Small intestine (tissue), 7 donors: Measurements from ENCODE around the gene TRIM68. TPM values are rescaled to one million over a fixed set of nuclear protein-coding genes. Genes with fewer than 3 reads are reported as not detected.

Source experiments
- DNase-seq, 2 donors: peaks; one replicate each; pipeline versions ENCODE4 v3.0.0 to v3.0.0-alpha.2; 2013
- FAIRE-seq: peaks from 2 replicates; lab custom pipeline; 2012; peaks lifted over from hg19 to GRCh38; lab: Jason Lieb, UNC
- H3K27ac ChIP-seq, 3 donors: one replicate each; pipeline ENCODE4 v1.5.1; 2013; ENCODE audit warnings: low read length in 2 of 3, mild to moderate bottlenecking in 2 of 3, control low read depth in 1 of 3, inconsistent platforms in 1 of 3, low read depth in 1 of 3, moderate library complexity in 1 of 3
- H3K27me3 ChIP-seq, 3 donors: one replicate each; pipeline ENCODE4 v1.6.1; 2013; ENCODE audit warnings: low read length in 3 of 3, inconsistent platforms in 1 of 3; ENCODE audit not compliant: control insufficient read depth in 3 of 3, insufficient read depth in 3 of 3
- H3K36me3 ChIP-seq, 3 donors: one replicate each; pipeline ENCODE4 v1.6.1; 2013; ENCODE audit warnings: low read length in 3 of 3, inconsistent platforms in 1 of 3, low read depth in 1 of 3, mild to moderate bottlenecking in 1 of 3, moderate library complexity in 1 of 3; ENCODE audit not compliant: control insufficient read depth in 3 of 3, insufficient read depth in 2 of 3
- H3K4me1 ChIP-seq, 3 donors: one replicate each; pipeline ENCODE4 v1.6.1; 2013; ENCODE audit warnings: low read length in 2 of 3, inconsistent platforms in 1 of 3, low read depth in 1 of 3, mild to moderate bottlenecking in 1 of 3, moderate library complexity in 1 of 3; ENCODE audit not compliant: control insufficient read depth in 3 of 3, insufficient read depth in 2 of 3
- H3K4me3 ChIP-seq, 3 donors: one replicate each; pipeline ENCODE4 v1.5.1; 2013; ENCODE audit warnings: low read length in 3 of 3, control low read depth in 1 of 3, inconsistent platforms in 1 of 3, low read depth in 1 of 3, mild to moderate bottlenecking in 1 of 3, moderate library complexity in 1 of 3
- H3K9me3 ChIP-seq, 2 donors: one replicate each; pipeline ENCODE4 v1.6.1; 2013; ENCODE audit warnings: low read depth in 1 of 2, low read length in 1 of 2; ENCODE audit not compliant: control insufficient read depth in 2 of 2, insufficient read depth in 1 of 2
- WGBS, 3 donors: extraction: QIAGEN DNeasy Blood & Tissue Kit; methylation state at CpG; one replicate each; pipeline ENCODE4 v1.1.7; 2013; 5-methylcytosine and 5-hydroxymethylcytosine counted together
- polyA plus RNA-seq, 4 donors: library from polyadenylated mRNA; stranded (reverse) in 3 of 4; unstranded in 1 of 4; fragments of 200-250 nt in 3 of 4; fragments of 120-200 nt in 1 of 4; gene quantifications; one replicate each; pipeline versions ENCODE4 v1.2.1 to v1.2.3, GENCODE V29; 2013
- donor health status: healthy with polysubstance abuse.
- donor health status: control.
- donor health status: control.
- donor health status: Bipolar disorder and iron deficiency.
- donor health status: healthy.

TRIM68 gene
- polyA plus RNA-seq, 4 donors = 8.4 to 18.5 (median 10.6) TPM

- DNase-seq = no peak
These were observed 48.2 kb downstream of the TRIM68 start for GRCh38 chr11:4559527-4560440.

GRCh38 chr11:4551346-4551979, 56.6 kb downstream of the TRIM68 start:
- no peak overlapping the region for H3K27ac ChIP-seq
- peak; percentile 19 to 29 for DNase-seq
- peaks cover 0 to 5% (median 0%) of the 10 kb centered on the region in 3 donors for H3K27me3 ChIP-seq
- 81 to 82% (median 82%) methylated on average over 8 of the region's 8 CpGs for WGBS, 3 donors
- H3K9me3 ChIP-seq = peaks cover 0 to 29% of the 10 kb centered on the region in 2 donors
- no peak for FAIRE-seq
- peaks cover 0 to 7% (median 0%) of the 10 kb centered on the region in 3 donors for H3K4me1 ChIP-seq
- H3K4me3 ChIP-seq = no peak overlapping the region
- no peaks in the 10 kb centered on the region for H3K36me3 ChIP-seq

More at GRCh38 chr11:4559527-4560440, 48.2 kb downstream of the TRIM68 start:
- H3K4me1 ChIP-seq = peaks cover 0 to 13% (median 0%) of the 10 kb centered on the region in 3 donors
- no peaks in the 10 kb centered on the region for H3K36me3 ChIP-seq
- no peaks in the 10 kb centered on the region for H3K9me3 ChIP-seq
- H3K27me3 ChIP-seq = no peaks in the 10 kb centered on the region
- 45 to 61% (median 59%) methylated on average over 8 of the region's 8 CpGs for WGBS, 3 donors
- FAIRE-seq = no peak
- no peak overlapping the region for H3K27ac ChIP-seq
- H3K4me3 ChIP-seq = no peak overlapping the region

Other genes starting within 250 kb of the TRIM68 start
- not detected for gene OR52B4, start 239.8 kb downstream of the TRIM68 start, polyA plus RNA-seq
- 10 to 100 TPM; 24.1 to 43.6 (median 40.0) TPM for gene TRIM21, start 214.5 kb downstream of the TRIM68 start, polyA plus RNA-seq
- not detected for gene OR52K2, start 158.9 kb downstream of the TRIM68 start, polyA plus RNA-seq
- gene OR52K1, start 125.6 kb downstream of the TRIM68 start, polyA plus RNA-seq = under 1 TPM in 1 of 4 donors, not detected in 3; 0.09 TPM
- not detected for gene OR52M1, start 63.0 kb downstream of the TRIM68 start, polyA plus RNA-seq
- gene OR52I2, start 26.5 kb downstream of the TRIM68 start, polyA plus RNA-seq = under 1 TPM in 1 of 4 donors, not detected in 3; 0.04 TPM
- gene OR52I1, start 14.2 kb downstream of the TRIM68 start, polyA plus RNA-seq = under 1 TPM in 1 of 4 donors, not detected in 3; 0.07 TPM
- not detected for gene OR51D1, start 29.2 kb upstream of the TRIM68 start, polyA plus RNA-seq
- gene OR51E1, start 35.8 kb upstream of the TRIM68 start, polyA plus RNA-seq = 1 to 10 TPM in 2 of 4 donors, not detected in 2; 1.1 to 4.6 TPM
- gene OR51E2, start 89.6 kb upstream of the TRIM68 start, polyA plus RNA-seq = under 1 TPM in 2 of 4 donors, not detected in 2; 0.22 to 0.36 TPM
- under 1 TPM in 1 of 4 donors, not detected in 3; 0.04 TPM for gene MMP26, start 96.6 kb upstream of the TRIM68 start, polyA plus RNA-seq
- gene OR51F1, start 161.7 kb upstream of the TRIM68 start, polyA plus RNA-seq = not detected
- gene OR52R1, start 196.1 kb upstream of the TRIM68 start, polyA plus RNA-seq = not detected
- not detected for gene OR51F2, start 213.1 kb upstream of the TRIM68 start, polyA plus RNA-seq
- gene OR51S1, start 241.0 kb upstream of the TRIM68 start, polyA plus RNA-seq = not detected